Stimulated activated CD4-positive, alpha-beta T cell treated with anti-CD3 and anti-CD28 coated beads, Interleukin-15, amount 100 ng/mL, for 1 hour (primary cell): ENCODE measurements around the gene MOSPD2.

Source experiments
- DNase-seq, 2 donors: peaks; one replicate each; pipeline ENCODE4 v3.0.0-alpha.2; 2020; ENCODE audit warnings: low read depth in 1 of 2, low spot score in 1 of 2

MOSPD2 gene

DNA sequence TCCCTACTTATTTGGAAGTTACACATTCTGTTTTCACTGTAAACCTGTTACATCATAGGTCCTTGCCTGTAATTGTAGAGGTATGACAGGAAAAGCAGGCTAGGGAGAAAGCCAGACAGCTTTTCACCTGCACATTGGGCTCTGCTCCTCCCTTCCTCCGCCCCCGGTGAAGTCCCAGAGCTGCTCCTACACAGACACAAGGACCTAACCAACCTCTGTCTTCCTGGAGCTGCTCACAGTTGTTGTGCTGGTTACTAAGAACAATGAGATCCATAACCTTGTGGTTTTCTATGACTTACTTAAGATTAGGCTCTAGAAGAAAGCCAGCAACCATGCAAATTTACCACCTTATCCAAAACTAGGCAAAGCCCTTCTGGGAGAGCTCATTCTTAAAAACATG is 40.0 kb downstream of the MOSPD2 start:
- DNase-seq, result no peak

DNA sequence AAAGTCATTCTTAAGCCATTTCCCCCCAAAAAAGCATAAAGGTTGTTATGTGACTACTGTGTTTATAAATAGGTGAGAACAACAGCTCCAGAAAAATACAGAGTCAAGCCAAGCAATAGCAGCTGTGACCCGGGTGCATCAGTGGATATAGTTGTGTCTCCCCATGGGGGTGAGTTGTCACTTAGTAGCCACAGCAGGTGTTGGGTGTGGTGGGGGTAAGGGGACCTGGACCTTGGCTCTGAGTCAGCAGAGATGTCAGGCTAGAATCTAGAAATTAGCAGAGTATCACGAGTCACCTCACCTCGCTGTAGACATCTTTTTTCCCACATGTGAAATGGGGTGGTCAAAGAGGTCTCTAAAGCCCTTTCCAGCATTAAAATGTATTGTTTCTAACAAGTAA is 42.4 kb downstream of the MOSPD2 start:
- DNase-seq, result no peak

DNA sequence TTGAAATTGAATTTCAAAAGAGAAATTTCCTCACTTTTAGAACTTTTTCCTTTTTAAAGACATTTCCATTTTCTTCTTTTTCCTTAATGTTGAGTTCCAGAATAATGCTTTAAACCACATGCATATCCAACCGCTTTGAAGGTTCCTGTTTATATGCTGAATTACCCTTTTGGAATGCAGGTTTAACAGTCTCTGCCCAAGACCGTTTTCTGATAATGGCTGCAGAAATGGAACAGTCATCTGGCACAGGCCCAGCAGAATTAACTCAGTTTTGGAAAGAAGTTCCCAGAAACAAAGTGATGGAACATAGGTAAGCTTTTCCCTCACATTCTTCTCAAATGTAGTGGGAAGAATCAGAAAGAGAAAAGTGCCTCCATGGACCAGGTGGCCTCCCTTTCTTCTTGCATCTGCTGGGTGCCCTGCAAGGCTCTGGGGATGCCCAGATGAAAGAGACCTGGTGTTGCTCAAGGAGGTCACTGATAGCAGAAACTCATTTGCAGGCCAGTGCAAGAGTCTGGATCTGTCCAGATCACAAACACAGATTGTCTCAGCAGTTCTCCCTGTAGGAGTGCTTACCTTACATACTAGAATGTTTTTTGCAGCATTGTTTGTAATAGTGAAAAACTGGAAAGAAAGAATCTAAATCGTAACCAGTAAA is 42.9 kb downstream of the MOSPD2 start:
- no peak for DNase-seq

DNA sequence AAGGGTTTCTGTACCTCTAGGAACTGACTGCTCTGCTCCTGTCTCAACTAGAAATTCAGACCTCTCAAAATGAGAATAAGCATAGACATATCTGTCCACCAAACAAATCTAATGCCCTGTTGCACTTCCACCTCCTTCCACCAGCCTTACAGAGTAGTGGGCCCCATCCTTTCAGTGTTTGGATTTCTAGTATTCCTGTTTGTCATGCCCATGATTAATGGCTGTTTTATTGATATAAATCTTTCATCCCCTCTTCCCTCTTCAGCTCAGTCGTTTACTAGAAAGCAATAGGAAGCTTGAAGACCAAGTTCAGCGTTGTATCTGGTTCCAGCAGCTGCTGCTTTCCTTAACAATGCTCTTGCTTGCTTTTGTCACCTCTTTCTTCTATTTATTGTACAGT is 46.2 kb downstream of the MOSPD2 start:
- DNase-seq, result no peak

DNA sequence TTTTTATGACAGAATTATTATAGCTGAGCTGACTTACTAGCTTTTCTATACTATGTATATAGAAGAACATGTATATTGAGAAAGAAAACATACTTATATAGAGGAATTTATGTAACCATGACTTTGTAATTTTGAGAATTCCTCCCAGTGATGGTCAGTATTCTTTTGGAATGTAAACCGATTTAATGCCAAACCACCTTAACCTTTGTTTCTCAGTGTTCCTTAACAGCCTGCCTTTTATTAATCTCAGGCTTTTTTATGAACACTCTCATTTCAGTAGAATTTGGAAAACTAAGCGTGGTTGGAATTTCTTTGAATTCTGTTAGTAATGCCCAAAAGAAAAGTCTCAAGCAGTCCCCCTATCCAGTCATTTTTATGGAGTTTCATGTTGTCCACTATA is 47.0 kb downstream of the MOSPD2 start:
- DNase-seq, result no peak

DNA sequence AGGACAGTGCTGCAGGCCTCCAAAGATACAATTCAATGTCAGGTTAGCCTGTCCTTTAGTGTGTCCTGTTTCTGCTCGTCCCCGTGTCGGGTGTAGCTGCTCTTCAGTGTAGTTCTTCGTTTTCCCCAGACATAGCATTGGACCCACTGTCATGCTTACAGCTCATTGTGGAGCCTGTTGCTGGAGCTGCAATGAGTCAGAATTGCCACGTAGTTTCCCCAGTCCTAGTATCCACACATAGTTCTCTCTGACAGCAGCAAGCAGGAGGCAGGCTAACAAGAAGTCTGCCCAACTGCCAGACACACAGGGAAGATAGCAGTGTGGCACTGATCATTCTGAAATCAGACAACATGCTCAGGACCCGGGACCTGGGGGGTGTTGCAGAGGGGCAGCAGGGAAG is 49.2 kb downstream of the MOSPD2 start:
- DNase-seq, result no peak

DNA sequence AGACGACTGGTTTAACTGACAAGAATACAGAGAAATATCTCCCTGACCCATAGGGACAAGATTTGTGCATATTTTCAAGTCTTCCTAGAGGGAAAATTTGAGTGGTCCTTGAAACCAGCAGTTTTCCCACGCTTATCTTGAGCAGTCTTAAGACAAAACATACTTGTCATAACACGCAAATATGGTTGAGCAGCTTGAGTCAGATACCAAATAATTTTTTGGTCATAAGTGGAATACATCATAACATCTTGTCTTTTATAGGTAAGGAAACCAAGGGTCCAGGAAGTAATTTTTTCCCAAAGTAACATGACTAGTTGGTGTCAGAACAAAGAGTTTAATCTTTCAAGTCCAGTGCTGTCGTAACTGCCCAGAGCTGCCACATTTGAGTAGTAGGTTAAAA is 50.5 kb downstream of the MOSPD2 start:
- no peak for DNase-seq

DNA sequence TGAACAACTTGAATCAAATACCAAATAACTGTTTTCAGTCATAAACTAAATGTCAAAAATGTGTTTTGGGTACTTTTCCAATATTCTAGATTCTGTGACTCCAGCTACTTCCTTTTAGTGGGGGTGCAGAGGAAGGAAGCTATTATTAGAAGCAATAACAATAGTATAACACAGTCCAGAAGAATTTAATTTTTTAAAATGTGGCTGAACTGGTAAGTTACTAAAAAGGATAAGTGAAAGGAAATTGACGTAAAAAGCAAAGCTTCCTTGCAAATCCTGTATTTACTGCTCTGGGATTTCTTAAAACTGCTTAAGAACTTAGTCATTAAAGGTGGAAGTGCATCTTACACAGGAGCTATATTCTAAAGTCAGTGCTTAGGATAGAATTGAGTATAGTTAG is 53.2 kb downstream of the MOSPD2 start:
- no peak for DNase-seq

DNA sequence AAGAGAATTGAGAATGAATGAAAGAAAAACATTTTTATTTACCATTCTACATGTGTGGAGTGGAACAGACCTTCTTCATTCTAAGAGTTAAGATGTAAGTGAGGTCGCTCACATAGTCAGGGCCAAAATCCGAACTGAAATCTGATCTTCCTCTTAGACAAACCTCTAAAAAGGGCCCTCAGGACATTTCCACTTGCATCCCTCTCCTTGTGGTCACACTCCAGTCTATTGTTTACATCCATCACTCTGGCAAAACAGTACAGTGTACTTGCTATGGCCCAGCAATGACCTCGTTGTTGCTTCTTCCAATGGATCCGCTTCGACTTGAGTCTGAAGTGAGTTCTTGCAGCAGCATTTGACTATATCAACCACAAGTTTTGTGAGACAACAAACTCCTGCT is 54.2 kb downstream of the MOSPD2 start:
- DNase-seq, result no peak

DNA sequence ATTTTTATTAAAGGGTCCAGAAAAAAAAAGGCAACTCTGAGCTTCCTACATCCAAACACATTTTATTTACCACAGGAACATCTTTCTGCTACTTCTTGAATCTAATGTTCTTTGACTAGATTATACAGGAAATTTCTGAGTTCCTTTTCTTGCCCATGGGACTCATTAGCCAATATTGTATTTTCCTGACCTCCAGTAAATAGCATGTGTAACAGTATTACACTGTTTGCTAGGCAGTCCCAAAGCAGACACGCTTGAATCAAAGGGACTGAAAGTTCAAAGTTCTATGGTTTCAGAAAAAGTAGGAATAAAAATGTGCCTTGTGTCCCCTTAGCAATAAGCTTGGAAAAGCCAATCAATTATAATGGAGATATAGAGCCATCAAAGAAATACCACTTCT is 57.4 kb downstream of the MOSPD2 start:
- no peak for DNase-seq

DNA sequence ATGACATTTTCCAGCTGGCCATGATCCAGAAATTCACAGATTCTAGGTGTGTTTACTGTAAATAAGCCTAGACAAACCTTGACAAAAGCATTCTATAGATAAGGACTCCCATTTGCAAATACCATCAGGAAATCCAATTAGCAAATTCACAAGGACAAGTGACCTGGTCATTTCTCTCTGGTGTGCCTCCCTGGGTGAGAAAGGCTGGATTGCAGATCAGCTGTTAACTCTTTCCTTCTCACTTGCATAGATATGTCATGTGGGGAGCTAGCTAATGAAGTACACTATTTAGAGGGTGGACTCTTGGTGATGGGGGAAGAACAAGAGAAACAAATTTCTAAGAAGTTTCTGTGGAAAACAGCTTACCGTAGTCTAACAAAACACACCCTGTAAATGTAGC is 58.9 kb downstream of the MOSPD2 start:
- DNase-seq, result no peak

DNA sequence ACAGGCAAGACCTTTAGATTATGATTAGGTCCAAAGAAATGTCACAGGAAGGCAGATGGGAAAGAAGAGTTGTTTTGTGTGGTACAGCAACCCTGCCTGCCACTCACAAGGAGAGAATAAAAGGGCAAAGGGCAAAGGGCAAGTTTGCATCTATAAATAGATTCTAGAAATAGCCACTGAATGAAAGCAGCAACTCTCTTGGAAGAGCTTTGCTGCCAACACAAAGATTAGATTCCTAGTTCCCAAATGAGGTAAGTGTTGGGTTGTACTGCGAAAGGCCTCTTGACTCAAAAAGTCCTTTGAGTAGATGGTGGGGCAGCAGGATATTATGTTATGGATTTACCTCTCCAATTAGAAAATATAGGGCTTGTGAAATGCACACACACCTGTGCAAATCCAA is 61.2 kb downstream of the MOSPD2 start:
- no peak for DNase-seq

DNA sequence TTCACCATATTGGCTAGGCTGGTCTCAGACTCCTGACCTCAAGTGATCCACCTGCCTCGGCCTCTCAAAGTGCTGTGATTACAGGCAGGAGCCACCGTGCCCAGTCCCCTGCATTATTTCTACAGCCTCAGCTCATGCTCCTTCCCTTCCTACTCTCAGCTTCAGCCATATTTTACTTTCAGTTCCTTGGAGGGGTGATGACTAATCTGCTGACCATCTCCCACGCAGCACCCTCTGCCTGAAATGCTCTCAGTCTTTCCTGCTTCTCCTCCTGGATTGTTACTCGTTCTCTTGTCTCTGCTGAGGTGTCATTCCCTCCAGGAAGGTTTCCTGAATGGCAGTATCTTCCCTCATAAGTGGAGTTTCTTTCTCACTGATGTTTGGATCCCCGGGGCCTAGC is 63.3 kb downstream of the MOSPD2 start:
- DNase-seq, result no peak

DNA sequence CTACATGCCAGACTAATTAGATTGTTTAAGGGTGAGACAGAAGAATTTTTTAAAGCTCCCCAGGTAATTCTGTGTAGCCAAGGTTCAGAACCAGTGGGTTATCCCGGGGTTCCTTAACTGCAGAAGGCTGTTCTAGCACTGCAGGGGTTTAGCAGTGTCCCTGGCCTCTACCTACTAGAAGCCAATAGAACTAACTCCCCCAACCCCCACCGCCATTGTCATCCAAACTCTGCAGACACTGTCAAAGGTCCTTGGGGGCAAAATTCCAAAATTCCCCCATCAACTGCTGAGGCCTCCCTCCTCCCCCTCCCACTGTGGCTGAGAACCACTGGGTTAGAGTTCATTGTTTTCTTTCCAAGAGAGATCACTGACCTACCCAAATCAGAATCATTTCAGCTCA is 66.4 kb downstream of the MOSPD2 start:
- DNase-seq, result no peak

DNA sequence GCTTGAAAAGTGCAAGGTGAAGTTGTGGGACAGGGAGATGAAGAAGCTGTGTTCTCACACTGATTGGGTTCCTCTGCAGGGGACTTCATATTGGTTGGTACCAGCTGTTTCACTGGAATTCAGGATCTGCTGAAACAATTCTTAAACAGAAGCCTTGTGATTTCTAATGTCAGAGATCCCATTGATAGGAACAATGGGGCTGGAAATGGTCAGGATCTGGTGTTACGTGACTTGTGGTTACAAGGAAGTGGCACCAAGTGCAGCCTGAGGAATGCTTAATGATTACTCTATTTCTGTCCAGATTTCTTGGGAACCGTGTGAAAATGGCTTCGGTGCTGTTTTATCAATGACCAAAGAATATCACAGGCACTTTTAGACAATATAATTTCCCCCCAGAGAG is 68.1 kb downstream of the MOSPD2 start:
- no peak for DNase-seq

DNA sequence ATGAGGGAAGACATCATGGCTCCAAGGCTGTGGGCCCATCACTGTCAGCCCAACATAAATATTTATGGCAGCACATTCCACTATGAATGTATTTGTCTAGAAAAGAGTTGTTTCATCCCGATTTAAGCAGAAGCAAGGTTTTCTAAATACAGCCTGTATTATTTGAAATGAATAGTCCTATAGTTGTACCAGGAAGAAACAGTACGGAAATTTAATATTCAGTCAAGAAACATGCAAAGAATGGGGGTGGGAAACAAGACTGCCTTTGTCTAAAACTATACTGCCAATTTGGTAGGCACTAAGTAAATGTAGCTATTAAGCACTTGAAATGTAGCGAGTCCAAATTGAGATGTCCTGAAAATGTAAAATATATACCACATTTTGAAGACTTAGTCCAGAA is 69.1 kb downstream of the MOSPD2 start:
- DNase-seq, result no peak

DNA sequence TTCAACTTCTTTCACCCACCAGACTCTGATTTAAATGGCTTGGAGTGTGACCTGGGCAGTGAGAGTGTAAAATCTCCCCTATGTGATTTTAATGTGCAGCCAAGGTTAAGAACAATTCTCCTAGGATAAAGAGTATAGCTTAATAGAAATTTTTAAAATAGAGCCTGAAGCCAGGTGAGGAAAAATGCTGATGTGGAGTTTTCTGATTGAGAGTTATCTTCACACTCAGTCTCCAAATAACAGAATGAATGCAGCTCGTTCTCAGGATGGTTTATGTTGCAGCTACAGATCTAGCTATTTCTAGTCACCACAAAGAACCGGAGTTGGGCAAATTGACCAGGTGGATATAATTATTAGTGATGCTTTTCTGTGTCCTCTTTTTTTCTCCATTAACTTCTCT is 70.7 kb downstream of the MOSPD2 start:
- no peak for DNase-seq

DNA sequence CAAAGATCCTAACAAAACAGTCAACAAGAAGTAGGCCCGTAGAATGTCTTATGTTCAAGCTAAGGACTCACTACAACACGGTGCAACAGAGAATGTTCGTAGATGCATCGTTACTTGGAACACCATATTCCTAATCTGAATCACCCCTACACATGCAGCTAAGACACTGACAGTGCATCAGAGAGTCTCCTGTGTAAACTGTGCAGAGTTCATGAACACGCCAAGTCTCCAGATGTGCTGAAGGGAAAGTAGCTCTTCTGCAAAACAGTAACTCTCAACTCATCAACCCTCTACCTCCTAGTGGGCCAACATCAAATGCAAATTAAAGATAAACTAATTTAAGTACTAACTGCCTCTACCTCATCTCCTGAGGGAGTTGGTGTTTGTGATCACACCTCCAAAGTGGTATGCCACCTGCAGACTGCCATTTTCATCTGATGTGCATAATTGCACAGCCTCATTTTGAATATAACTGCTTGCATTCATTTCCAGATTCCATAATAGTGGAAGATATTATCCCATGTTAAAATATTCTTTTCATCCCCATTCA is 73.5 kb downstream of the MOSPD2 start:
- DNase-seq, result no peak

DNA sequence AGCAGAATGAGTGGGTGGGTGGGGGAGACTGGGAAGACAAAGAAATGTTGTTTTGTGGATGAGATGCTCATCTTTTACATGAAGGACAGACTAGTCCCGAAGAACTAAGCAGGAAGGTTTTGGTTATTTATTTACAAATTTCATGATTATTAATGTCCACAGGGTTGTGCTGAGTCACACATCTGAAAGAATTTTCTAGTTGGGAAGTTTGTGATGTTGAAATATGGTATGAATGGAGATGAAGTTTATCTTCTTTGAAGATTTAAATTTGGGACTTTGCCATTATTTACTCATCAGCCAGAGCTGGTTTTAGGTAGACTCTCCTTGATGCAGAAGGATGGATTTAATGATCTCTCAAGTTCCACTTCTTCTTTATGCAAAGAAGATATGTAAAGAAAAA is 75.5 kb downstream of the MOSPD2 start:
- no peak for DNase-seq

DNA sequence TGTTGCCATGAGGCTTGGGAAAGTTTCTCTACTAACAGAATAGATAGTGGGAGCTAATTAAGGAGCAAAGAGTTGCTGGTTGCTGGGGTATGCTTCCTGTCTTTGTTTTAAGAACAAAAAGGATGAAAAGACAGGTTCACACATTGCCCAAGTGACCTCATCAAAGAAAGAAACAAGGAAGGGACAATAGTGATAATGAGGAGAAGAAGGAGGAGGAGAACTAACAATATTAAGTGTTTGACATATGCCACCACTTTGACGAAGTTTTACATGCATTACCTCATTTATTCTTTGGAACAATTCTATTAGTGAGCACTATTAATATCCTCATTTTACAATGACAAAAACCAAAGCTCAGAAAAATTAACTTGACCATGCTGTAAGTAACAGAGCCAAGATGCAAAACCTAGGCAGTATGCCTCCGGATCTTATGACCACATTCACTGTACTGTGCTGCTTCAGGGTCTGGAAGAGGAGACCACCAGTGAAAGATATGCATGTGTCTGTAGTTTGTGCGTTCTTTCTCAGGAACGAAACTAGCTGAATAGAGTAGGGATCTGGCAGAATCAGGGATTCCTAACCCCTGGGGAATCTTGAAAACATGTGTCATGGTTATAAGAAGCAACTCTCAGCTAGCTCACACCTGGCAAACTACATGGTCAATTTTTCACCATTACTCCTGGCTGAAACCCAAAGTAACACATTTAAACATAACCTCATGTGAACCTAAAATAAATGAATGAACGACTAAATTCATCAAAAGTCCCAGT is 83.8 kb downstream of the MOSPD2 start:
- DNase-seq, result no peak

DNA sequence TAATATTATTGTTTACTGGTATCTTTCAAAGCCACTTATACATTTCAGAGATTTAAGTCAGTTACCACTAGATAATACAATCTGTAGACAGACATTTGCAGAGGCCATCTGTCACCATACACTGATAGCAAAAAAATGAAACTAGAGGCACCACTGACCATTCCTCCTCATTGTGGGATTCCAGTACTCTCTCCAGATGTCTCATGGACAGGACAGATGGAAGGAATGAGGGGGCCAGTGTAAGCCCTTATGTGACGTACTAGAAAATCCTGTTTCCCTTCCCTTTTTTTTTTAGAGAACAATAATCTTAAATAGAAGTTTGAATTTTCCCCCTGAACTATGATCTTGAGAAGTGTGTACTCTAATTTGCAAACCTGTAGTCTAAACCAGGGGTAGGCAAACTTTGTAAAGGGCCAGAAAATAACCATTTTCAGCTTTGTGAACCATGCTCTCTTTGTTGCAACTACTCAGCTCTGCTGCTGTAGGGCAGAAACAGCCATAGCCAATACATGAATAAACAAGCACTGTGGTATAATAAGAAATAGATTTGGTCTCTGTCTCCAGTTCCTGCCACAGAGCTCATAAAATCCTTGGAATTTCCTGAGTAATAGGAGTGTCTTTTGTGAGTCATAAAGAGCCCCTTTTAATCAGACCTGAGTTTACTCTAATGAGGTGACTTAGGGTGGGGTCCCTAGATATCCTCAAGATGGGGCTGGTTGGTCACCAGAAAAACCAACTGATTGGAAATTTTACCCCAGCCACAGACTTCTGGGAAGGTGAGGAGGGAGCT is 90.4 kb downstream of the MOSPD2 start:
- no peak for DNase-seq

DNA sequence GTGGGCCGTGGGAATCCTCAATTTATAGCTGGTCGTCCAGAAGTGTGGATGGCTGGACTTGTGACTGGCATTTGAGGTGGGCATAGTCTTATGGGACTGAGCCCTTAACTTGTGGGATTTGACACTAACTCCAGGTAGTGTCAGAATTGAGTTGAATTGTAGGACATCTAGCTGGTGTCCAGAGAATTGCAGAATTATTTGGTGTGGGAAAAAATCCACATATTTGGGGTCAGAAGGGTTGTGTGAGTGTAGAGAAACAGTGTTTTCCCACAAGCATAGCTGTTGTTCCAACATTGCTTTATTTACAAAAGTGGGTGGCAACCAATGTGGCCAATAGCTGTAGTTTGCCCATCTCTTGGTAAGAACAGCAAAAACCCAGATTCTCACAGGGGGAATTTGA is 91.3 kb downstream of the MOSPD2 start:
- DNase-seq, result no peak
